Breast epithelium (tissue), 3 donors: ENCODE measurements around the gene MIB2.

Source experiments
- POLR2A ChIP-seq: fragments of 450-650 bp; IDR thresholded peaks from one replicate; pipeline ENCODE4 v1.6.1; 2016; ENCODE audit warnings: antibody characterized with exemption, mild to moderate bottlenecking, moderate library complexity
- POLR2AphosphoS5 ChIP-seq, 3 donors: sonication (generic); formaldehyde crosslinking; IDR thresholded peaks; one replicate each; pipeline ENCODE4 v1.6.1; 2017; ENCODE audit warnings: antibody characterized with exemption in 3 of 3
- TF ChIP-seq, protein P1 (sequence below), 3 donors: fragments of 450-650 bp; IDR thresholded peaks; one replicate each; pipeline ENCODE4 v1.5.1; 2016 to 2017; ENCODE audit warnings: antibody characterized with exemption in 3 of 3, mild to moderate bottlenecking in 3 of 3, moderate library complexity in 3 of 3

DNA sequence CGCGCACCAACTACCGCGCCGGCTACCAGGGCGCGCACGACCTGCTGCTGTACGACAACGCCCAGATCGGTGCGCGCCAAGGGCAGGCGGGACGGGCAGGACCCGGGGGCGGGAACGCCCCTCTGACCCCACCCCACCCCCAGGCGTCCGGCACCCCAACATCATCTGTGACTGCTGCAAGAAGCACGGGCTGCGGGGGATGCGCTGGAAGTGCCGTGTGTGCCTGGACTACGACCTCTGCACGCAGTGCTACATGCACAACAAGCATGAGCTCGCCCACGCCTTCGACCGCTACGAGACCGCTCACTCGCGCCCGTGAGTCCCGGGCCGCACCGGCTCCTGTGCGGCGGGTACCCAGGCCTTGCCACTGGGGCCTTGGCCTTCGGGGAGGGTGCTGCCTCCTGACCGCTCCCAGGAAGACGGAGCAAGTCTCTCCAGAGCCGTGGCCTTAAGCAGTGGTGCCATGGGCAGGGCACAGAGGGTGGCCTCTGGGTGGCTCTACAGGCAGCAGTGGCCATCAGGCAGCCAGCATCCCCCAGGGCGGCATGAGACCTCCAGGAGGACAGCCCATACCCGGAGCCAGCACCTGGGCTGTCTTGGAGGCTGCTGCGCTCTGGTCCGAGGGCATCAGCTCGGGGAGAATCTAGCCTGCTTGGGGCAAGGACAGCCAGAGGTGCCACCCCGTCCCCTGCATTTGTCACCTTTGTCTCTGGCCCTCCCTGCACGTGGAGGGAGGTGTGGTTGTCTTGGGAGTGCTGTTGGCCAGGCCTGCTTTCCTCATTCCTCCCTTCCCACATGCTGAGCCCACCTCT, 8.5 kb downstream of the MIB2 start:
- no peak for TF ChIP-seq POLR2A
- TF ChIP-seq, protein P1, sequence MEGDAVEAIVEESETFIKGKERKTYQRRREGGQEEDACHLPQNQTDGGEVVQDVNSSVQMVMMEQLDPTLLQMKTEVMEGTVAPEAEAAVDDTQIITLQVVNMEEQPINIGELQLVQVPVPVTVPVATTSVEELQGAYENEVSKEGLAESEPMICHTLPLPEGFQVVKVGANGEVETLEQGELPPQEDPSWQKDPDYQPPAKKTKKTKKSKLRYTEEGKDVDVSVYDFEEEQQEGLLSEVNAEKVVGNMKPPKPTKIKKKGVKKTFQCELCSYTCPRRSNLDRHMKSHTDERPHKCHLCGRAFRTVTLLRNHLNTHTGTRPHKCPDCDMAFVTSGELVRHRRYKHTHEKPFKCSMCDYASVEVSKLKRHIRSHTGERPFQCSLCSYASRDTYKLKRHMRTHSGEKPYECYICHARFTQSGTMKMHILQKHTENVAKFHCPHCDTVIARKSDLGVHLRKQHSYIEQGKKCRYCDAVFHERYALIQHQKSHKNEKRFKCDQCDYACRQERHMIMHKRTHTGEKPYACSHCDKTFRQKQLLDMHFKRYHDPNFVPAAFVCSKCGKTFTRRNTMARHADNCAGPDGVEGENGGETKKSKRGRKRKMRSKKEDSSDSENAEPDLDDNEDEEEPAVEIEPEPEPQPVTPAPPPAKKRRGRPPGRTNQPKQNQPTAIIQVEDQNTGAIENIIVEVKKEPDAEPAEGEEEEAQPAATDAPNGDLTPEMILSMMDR (IDR thresholded peaks at IDR 0.05): no peak
- no peak for TF ChIP-seq POLR2AphosphoS5 (IDR thresholded peaks at IDR 0.05)
